Embryonic facial prominence (tissue), 1 donor: Measurements from ENCODE around the gene TMEM132C.

Experiments
- DNase-seq: peaks from one replicate; pipeline ENCODE4 v3.0.0-alpha.2; 2016; ENCODE audit errors: extremely low spot score

Gene TMEM132C

GRCh38 chr12:128288357-128288756, 21.4 kb downstream of the TMEM132C start:
- no peak for DNase-seq

DNA sequence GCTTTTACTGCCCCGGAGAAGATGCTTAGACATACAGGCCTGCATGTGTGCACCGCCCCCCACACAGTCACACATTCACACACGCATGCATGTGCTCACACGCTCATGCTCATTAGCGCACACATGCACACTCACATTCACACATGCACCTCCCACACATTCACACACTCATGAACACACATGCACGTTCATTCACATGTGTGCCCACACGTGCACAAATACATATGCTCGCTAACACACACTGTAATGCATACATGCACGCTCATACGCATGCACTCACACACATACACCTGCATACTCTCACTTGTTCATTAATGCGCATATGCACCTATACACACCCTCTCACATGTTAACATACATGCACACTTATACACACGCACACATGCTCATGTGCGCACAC, 21.9 kb downstream of the TMEM132C start:
- no peak for DNase-seq

- DNase-seq: no peak
Measured at GRCh38 chr12:128290938-128291337, 24.0 kb downstream of the TMEM132C start.

DNA sequence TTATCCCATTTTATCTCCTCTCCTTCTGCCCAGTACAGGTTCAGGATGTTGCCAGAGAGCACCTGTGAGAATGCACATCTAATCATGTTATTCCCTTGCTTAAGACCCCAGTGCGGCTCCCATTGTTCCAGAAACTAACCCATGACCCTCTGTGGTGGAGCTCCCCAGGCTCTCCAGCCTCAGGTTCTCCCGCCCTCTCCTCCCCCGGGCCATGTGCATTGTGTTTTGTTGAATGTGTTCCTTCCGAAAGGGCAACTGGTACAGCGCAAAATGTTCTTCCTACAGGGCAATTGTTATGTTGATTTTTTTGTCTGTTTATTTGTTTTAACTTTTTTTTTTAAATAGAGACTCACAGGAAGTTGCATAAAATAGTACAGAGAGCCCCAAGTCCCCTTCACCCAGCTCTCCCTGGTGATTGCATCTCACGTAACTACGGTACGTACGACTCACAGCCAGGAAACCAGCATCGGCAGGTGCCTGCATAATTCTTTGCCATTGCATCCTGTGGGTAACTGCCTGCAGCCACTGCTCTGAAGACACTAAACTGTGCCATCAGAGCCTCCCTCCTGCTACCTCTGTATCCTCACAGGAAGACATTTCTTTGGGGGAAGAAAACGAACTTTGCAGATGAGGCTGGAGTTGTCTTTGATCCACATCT, 31.2 kb downstream of the TMEM132C start:
- no peak for DNase-seq

DNA sequence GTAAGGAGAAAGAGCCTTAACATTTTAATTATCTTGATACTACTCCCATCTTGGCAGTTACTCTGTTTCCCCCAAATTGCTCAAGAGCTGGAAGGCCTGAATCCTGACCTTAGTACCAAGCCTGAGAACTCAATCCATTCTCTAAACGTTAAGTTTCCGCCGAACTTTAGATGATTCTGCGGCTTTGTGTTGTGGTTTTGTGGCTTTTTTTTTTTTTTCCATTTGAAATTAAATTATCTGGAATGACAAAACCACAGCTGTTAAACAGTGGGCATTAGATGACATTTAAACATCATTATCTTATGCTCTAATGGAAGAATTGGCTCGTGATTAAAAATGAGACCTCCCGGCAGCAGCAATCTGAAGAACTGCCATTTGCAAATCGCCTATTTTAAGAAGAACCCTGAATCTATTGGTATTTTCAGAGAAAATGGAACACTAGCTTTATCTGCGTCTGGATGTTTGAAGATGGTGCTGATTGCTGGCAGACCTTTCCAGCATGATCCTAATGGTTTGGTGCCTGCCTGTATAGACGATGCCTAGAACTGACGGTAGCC, 38.4 kb downstream of the TMEM132C start:
- DNase-seq: no peak

DNA sequence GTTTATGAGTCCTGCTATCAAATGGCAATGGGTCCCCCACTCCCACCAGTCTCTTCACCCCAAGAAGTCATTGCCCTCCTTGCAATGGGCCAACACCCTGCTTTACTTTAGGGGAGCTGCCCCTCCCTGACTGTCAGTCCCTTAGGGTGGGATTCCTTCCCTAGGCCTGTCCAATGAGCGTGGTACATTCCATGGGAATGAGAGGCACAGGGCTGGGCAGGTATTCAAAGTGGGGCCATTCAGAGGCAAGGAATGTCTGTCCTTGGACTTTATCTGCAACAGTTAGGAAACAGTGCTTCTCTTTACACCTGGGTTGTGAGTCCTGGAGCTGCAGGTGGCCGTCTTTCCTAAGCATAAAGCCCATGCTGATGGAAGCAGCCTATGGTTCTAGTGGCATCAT, 40.8 kb downstream of the TMEM132C start:
- no peak for DNase-seq

DNA sequence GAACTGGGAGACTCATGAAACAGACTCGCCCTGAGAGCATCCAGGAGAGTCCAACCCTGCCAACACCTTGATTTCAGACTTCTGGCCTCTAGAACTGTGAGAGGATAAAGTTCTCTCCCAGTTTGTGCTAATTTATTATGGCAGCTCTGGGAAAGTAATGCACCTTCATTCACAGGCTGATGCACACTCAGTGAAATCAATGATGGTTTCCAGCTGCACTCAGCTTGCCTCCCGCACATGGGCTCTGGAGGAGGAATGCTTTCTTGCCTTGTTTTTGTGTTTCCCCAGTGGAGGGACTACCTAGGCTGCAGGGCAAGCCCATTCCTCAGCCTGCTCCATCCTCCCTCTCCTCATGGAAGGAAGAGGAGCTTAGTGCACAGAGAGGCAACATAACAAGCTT, 45.7 kb downstream of the TMEM132C start:
- no peak for DNase-seq

DNA sequence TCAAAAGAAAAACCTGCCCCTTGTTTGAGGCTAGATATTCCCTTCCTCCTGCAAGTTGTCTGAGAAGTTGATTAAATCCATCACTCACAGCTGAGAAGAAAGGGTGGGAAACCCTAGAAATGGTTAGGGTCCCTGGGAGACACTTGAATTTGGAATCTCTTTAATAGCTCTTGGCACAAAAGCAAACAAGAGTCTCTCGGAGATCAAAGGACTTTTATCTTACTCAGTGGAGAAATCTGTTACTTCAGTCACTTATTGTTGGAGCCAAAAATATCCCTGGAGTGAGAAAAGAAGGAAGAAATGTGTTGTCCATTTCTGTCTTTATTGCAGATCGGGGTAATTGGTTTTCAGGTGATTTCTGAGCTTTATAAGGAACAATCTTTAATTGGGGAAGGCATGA, 47.0 kb downstream of the TMEM132C start:
- DNase-seq: no peak

- no peak for DNase-seq
Measured at GRCh38 chr12:128314611-128315010, 47.6 kb downstream of the TMEM132C start.

DNA sequence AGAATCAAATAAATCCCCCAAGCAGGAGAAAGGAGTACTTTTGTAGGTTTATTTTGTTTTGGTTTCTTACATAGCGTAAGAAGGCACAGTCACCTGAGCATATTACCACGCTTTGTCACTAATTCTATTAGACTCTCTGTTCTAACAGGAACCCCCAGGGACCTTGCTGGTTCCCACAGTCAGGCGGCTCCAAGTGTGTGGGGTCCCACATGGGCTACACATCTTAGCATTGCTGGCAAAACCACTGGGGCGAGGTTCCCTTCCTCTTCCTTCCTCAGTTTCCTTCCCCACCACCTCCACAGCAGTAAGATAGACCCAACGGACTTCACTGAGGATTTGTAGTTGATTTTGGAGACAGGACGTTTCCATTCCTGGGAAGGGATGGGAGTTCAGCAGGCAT, 49.1 kb downstream of the TMEM132C start:
- no peak for DNase-seq

- no peak for DNase-seq
Measured at GRCh38 chr12:128316973-128317526, 50.1 kb downstream of the TMEM132C start.

GRCh38 chr12:128318341-128318740, 51.4 kb downstream of the TMEM132C start:
- no peak for DNase-seq

DNA sequence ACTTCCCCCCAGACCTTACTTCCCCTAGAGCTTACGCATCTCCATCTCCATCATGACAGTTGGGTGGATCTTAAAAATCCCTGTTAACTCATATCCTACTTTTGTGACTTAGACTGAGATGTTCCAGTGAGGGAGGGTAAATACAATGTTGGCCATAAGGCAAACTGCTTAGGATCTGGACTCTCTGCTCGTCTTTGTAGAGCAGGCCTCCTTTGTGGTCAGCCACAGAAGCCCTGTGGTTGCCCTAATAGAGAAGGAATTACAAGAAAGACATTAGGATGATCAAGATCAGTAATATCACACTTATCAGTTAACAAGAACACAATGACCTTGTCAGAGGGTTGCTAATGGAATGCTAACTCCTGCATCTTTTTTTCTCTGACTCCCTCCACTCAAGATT, 52.0 kb downstream of the TMEM132C start:
- no peak for DNase-seq

DNA sequence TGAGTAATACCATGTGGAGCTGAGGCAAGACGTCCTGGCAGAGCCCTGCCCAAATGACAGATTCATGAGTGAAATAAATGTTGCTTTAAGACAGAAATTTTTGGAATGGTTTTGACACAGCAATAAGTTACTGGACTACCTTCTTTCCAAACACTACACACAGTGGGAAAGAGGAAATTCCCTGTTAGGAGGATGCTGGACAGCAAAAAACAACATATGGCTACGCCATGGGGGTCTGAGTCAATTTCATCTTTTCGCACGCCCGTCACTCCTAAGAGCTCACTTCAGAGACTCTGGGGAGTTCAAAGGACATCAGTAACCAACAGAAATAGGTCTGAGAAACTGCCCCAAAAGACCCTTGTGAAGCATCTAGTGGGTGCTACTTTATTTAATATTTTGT, 55.4 kb downstream of the TMEM132C start:
- DNase-seq: no peak

DNA sequence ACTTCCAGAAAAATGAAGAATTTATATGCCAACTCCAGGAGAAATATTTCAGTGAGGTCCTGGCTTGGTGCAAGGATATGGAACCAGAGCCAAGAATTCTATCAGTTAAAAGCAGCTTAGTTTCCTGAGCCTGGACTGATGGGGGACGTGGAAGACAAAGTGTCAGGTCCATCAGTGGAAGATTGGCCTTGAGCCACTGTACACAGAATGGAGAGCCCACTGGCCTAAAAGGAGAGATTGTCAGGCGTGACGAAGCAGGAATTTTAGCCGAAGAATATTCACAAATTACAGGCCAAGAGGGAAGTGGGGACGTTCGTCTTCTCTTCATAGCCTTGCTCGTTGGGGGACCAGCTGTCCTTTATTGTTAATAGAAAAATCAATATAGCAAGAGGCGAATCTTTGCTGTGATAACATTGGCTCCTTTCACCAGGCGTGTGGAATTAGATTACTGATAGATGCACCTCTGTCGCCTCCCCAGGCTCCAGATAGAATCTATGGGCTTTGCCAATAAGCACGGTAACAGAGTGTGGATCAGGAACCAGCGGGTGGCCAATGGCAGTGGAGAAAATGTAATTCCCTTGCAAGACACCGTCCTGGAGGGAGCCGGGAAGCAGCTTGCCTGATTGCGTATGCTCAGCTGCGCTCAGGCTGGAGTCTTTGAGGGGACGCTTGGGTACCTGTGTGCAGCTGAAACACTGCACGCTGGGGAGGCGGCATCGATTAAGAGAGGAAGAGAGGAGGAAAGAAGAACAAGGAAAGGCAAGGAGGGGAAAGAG, 56.4 kb downstream of the TMEM132C start:
- no peak for DNase-seq

DNA sequence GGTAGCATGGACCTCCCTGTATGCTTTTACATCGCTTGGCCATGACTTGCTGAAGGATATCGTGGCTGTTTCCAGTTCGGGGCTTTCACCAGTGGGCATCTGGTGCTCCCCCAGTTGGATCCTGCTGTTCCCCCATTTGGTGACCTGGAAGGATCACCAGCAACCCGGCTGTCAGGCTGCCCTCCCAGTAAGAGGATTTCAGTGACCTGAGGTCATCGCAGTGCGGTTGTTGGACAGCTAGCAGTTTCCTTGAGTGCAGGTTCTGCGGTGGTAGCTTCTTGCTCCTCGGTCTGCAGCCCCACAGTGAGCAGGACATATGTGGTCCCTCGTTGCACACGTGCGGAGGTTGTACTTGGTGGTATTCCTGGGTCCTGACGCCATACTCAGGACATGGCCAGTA, 58.7 kb downstream of the TMEM132C start:
- DNase-seq: no peak

DNA sequence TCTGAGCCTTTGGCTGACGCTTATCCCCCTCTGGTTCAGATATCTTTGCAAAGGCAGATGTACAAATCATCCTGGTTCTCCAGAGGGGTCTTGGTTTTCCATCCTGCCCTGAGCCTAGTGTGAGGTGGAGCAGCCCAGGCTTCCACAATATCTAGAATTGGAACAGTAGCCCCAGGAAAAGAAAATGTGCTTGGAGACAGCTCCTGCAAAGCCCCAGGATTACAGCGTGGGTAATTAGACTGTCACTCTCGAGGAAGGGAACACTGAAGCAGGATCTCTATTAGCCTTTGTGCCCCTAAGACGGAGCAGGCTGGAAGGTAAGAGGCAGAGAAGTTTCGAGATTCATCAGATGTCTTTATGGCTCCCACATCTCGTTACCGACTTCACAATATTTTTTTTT, 59.4 kb downstream of the TMEM132C start:
- no peak for DNase-seq

GRCh38 chr12:128328961-128329360, 62.0 kb downstream of the TMEM132C start:
- DNase-seq: no peak

GRCh38 chr12:128336204-128337070, 69.5 kb downstream of the TMEM132C start:
- DNase-seq: no peak

DNA sequence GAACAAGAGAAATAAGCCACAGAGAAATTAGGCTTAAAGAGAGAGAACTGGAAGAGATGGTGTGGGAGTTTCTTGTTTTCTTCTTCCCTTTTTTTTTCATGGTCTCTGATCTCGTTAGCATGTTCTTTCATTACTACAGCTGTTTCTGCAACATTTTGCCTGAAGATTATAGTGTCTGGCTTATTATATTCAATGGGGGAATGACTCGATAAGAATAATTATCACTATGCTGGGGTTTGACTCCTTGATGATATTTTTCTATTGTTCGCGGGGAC, 70.0 kb downstream of the TMEM132C start:
- no peak for DNase-seq

DNA sequence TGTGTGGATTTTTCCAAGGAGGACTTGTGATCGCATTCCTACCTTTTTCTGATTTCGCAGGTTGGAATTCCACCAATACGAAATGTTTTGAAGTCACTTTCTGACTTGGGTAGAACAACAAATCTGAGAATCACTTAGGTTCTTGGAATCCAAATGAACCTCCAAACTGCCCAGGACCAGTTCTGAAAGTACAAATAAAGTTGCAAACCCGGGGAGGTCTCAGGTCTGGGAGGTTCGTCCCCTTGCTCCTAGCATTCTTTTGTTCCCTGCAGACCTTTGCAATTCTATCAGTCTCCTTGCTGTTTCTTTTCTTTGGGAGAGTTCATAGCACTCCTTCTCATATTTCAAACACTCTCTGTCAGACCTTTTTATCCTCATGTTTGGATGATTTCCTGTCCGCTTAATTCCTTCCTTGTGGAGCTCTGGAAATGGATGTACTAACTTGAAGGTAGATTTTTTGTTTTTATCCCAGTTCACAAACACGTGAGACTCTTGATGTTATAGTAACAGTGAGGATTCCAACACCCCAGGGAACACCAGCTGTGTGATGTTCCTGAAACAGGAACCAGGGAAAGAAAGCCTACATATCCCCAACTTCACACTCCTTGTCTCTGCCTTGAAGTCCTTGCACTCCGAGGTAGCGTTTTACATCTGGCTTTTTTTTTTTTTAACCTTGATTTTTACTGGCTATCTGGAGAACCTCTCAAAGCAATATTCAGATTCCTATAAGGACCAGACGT, 70.6 kb downstream of the TMEM132C start:
- DNase-seq: no peak
